GM19395 (cell line): Measurements from ENCODE around the gene MYO18B.

ENCODE experiments used
- ATAC-seq: cut with Tn5 transposase; IDR thresholded peaks from one replicate; pipeline ENCODE4 v1.9.1; 2021; ENCODE audit warnings: mild to moderate bottlenecking, moderate library complexity; ENCODE audit not compliant: unreplicated experiment

The MYO18B gene

DNA sequence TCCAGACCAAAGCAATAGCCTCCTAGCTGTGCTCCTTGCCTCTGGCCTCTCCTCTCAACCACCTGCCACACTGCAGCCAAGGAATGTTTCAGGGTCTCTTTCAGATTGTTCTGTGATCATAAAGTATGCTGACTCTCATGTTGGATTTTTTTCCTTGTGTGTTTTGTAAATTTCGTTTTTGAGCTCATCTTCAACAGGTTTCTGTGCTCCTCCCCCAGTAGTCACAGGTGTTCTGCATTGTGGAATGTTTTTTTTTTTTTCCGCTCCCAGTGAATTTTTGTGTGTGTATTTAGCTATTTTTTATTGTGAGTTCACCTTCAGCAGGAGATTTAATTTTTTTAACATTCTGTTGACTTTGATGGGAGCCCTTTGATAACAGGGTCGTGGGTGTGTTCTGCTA, 153.7 kb downstream of the MYO18B start:
- ATAC-seq, result no peak

GRCh38 chr22:25896098-25896497, 154.1 kb downstream of the MYO18B start:
- no peak for ATAC-seq

GRCh38 chr22:25896592-25896991, 154.6 kb downstream of the MYO18B start:
- ATAC-seq, result no peak

DNA sequence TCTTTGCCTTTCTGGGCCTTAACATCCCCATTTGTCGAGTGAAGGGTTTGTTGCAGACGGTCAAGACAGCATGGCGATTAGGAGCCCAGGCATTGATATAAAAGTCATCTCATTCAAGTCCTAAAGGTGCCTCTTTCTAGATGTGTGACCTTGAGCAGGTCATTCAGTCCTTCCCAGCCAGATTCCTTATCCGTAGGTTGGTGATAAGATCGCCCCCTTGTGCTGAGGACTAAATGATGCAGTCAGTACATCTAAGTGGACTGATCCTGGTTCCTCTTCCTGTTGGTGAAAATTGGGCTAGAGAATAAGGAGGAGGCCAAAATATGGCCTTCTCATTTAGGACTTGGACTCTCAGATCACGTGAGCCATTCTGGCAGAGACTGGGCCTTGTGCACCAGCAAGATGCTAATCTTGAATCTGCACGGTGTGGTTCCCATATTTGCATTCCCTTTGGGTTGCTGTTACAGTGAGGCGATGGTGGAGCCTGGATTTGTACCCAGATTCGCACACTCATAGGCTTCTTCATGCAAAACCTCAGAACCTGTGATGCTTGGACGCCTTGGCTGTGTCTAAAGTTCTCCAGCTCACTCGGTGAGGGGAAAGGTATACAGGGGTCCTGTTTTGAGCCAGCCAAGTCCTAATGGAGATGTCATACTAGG, 156.8 kb downstream of the MYO18B start:
- ATAC-seq, result no peak

- ATAC-seq, result no peak
Observed at GRCh38 chr22:25899566-25899965, 157.6 kb downstream of the MYO18B start.

GRCh38 chr22:25900390-25900789, 158.4 kb downstream of the MYO18B start:
- ATAC-seq, result no peak

GRCh38 chr22:25900880-25901279, 158.9 kb downstream of the MYO18B start:
- ATAC-seq, result no peak

DNA sequence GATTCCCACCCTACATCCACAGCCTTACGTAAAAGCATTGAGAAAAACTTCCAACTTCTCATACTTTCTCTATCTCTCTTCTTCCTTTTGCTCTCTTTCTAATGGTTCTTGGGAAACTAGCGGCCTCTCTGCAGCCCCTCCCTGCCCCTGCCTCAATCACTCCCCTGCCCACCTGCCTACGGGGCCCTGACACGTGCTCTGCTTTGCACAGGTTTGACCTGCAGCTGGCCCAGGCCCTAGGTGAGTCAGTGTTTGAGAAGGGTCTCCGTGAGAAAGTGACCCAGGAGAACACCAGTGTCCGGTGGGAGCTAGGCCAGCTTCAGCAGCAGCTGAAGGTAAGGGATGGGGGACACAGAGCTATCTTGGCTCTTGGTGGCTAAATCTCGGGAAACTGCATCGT, 160.4 kb downstream of the MYO18B start:
- no peak for ATAC-seq

- no peak for ATAC-seq
Observed at GRCh38 chr22:25903294-25903693, 161.3 kb downstream of the MYO18B start.

DNA sequence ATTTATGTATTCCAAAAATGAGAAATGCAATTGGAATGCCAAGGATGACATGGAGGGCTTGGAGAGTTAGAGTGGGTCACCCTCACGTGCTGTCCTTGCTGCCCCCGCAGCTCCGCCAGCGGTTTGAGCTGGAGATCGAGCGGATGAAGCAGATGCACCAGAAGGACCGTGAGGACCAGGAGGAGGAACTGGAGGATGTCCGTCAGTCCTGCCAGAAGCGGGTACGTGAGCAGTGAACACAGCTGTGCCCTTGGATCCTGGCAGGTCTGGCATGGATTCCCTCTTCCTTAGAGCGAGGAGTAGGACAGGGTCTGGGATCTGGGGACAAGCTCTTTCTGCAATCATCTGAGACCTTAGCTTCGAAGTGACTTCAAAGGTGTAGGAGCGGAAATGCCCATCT, 166.2 kb downstream of the MYO18B start:
- no peak for ATAC-seq

GRCh38 chr22:25908755-25909154, 166.8 kb downstream of the MYO18B start:
- ATAC-seq, result no peak

DNA sequence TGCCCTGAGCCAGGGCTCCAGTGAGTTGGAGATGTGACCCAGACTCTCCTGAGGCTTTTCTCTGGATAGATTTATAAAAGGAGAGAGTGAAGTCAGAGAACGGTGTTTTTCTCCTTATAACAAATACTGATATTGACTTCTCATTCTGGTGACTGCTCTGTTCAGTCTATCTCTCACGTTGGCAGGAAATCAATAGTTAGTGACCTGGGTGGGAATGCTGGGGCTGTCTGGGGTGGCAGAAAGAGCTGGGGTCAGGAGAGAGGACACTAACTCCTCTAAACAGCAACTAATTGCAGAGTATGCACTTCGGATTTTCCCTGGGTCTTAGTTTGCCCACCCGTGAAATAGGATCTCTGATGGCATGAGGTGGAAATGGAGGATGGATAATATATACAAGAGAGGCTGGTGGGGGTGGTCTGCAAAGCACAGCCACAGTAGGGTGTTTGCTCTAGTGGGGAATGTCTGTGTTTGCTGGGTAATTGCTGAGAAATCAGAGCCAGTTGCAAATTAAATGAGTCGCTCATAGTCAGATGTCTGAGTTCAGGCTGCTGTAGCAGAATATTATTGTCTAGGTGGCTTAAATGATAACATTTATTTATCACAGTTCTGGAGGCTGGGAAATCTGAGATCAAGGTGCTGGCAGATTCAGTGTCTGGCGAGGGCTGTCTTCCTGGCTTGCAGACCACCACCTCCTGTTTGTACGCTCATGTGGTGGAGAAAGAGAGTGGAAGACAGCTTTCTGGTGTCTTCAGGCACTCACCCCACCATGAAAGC, 167.8 kb downstream of the MYO18B start:
- no peak for ATAC-seq

- no peak for ATAC-seq
Observed at GRCh38 chr22:25911243-25911972, 169.4 kb downstream of the MYO18B start.

DNA sequence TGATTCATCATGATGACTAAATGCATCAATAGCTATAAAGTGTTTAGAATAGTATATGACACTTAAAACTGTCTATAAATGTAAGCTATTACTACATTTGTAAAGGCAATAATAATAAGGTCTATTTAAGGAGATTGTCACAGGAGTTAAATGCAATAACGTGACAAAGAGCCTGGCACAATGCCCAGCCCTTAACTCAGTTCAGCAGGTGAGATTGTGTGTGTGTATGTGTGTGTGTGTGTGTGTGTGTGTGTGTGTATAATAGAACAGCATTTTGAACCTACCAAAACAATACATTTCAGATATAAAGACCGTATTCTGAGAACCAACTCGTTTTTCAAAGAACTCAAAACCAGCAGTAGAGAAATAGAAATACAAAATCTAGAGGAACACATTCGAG, 177.5 kb downstream of the MYO18B start:
- no peak for ATAC-seq

DNA sequence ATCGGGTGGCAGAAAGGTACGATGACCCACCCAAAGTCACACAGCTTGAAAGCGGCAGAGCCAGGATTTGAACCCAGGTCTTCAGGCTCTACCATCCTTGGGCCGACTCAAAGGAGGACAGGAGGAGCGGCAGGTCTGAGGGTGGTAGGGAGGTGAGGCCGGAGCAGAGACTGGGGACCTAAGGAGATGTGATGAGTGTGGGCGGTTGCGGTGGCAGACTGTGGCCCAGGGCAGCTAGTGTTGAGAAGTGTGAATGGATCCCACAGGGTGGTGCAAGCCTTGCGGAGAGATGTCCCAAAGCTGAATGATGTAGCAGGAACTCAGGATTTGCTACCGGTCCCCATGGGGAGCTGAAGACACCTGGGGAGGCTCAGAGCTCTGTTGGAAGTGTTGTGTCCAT, 180.2 kb downstream of the MYO18B start:
- no peak for ATAC-seq

DNA sequence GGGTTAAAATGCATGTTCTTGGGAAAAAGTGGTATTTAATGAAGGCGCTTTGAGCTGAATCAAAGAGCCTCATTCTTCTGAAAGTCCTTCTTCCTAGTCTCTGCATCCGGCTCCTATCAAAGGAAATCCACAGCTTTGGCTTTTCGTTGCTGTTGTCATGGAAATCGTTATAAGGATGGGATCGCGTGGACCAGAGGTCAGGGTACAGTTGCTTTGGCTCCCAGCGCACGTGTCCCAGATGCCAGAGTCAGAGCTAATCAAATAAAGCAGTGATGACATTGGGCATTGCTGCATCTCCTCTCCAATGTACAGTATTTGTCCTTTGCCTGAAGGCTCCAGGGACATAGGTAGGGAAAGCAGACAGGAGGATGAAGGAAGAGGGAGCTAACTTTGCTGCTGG, 181.9 kb downstream of the MYO18B start:
- ATAC-seq, result no peak

DNA sequence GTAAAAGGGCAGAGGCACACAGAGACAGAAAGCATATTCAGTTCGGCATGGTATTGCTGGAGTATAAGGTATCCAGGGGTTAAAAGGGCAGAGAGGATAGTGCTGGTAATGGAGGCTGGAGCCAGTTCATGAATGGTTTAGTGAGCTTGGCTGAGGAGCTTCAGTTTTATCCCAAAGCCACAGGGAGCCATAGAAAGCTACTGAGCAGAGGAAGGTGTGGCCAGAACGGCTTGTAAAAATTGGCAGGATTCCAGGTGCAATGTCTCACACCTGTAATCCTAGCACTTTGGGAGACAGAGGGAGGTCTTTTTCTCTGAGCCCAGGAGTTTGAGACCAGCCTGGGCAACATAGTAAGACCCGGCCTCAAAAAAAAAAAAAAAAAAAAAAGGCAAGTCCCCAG, 186.1 kb downstream of the MYO18B start:
- no peak for ATAC-seq

GRCh38 chr22:25929321-25929878, 187.4 kb downstream of the MYO18B start:
- ATAC-seq, result no peak

- no peak for ATAC-seq
Observed at GRCh38 chr22:25930083-25930482, 188.1 kb downstream of the MYO18B start.

DNA sequence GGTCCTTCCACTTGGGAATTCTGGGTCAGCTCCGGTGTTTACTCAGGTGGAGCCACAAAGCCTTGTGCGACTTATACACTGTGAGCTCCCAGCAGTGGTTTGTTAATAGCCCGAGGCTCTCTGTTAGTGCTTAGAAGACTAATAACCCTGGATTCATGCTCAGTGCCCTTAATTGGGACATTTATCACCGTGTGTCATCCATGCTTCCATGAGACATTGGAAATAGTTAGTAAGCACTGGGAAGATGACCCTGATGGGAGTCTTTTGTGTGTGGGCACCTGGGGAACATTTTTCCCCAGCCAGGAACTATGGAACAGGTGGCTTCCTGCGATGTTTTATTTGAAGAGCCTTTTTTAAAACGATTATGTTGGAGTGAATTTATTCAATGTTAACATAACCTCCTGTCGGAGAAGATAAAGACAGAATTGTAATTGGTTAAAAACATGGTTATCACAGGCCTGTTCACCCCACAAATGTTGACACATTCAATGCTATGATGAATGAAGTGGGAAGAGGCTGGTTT, 188.9 kb downstream of the MYO18B start:
- ATAC-seq, result no peak

- no peak for ATAC-seq
Observed at GRCh38 chr22:25933158-25933788, 191.3 kb downstream of the MYO18B start.
